PC-3 (cell line): ENCODE results near the gene MAS1.

Source experiments
- CTCF ChIP-seq: fragments of 300-600 bp; sonication (generic); conservative IDR thresholded peaks from 2 replicates; pipeline ENCODE4 v1.5.1; 2017; ENCODE audit warnings: antibody characterized with exemption, low read depth, mild to moderate bottlenecking, low read length
- EZH2 ChIP-seq: fragments of 300-600 bp; sonication (generic); IDR thresholded peaks from one replicate; pipeline ENCODE4 v1.6.1; 2017; ENCODE audit warnings: antibody characterized with exemption, mild to moderate bottlenecking, low read length; ENCODE audit not compliant: unreplicated experiment
- EZH2phosphoT487 ChIP-seq: fragments of 300-600 bp; sonication (generic); IDR thresholded peaks from 2 replicates; pipeline ENCODE4 v1.6.1; 2018; ENCODE audit warnings: mild to moderate bottlenecking, antibody characterized with exemption, low read length, borderline replicate concordance

GRCh38 chr6:159875194-159875593 lies 15.6 kb upstream of the MAS1 start:
- TF ChIP-seq CTCF (no peak), EZH2 (no peak), EZH2phosphoT487 (no peak)
